ENCODE data around the gene RPE65.
A peak's percentile ranks its signal among the peaks of the same experiment; 100 is the strongest.
"Not testable (repeated sequence)": the region's sequence is repeated elsewhere in the genome, so short reads cannot be mapped to it uniquely, and the experiment has no call there.

Gene RPE65

GRCh38 chr1:68449901-68450300, at the start of gene RPE65:
Gene RPE65, minus strand, starts transcription at chr1:68449954. Its CDS starts 49 bp downstream, at chr1:68449905.
- no peaks in the 10 kb centered on the region for H3K27me3 Mint-ChIP-seq
- no peak for DNase-seq
- no peak within 1 kb of the TSS for H3K4me3 Mint-ChIP-seq
- no peak within 1 kb of the TSS for H3K27ac Mint-ChIP-seq
- no peaks in the 10 kb centered on the region for H3K4me1 Mint-ChIP-seq
- no peak for ATAC-seq
- H3K9me3 Mint-ChIP-seq, result peaks cover 0 to 6% of the 10 kb centered on the region in 2 donors

- Mint-ChIP-seq H3K27me3 (peaks cover 49% of the 10 kb centered on the region), H3K4me1 (peaks cover 25% of the 10 kb centered on the region), H3K9me3 (peaks cover 7 to 8% of the 10 kb centered on the region in 2 donors), H3K27ac (peak overlapping the region in 1 of 2 donors; percentile 96), H3K4me3 (peak overlapping the region; percentile 85 to 90)
- ATAC-seq (peak; percentile 30), DNase-seq (no peak)
Observed at GRCh38 chr1:68497358-68497698, 47.6 kb upstream of the RPE65 start.

GRCh38 chr1:68496680-68497357, 47.1 kb upstream of the RPE65 start, which contains the start of gene DEPDC1:
Gene DEPDC1, minus strand, starts transcription at chr1:68497082. Its CDS starts 83 bp downstream, at chr1:68496999.
- H3K27me3 Mint-ChIP-seq, result peaks cover 49% of the 10 kb centered on the region
- DNase-seq (peak; percentile 74 to 84), ATAC-seq (peak; percentile 97)
- H3K9me3 Mint-ChIP-seq, result peaks cover 5 to 7% of the 10 kb centered on the region in 2 donors
- H3K4me3 Mint-ChIP-seq, result peak within 1 kb of the TSS; percentile 85 to 90
- H3K27ac Mint-ChIP-seq, result peak within 1 kb of the TSS; percentile 96 to 98
- peaks cover 25% of the 10 kb centered on the region for H3K4me1 Mint-ChIP-seq

GRCh38 chr1:68495968-68496679, 46.4 kb upstream of the RPE65 start:
- H3K9me3 Mint-ChIP-seq, result no peaks in the 10 kb centered on the region
- peaks cover 25% of the 10 kb centered on the region for H3K4me1 Mint-ChIP-seq
- H3K4me3 Mint-ChIP-seq, result peak overlapping the region; percentile 85 to 90
- peak overlapping the region; percentile 96 to 98 for H3K27ac Mint-ChIP-seq
- H3K27me3 Mint-ChIP-seq, result peaks cover 49% of the 10 kb centered on the region
- DNase-seq, result peak in 1 of 2 donors; percentile 3
- ATAC-seq, result peak; percentile 44

- H3K9me3 Mint-ChIP-seq, result no peaks in the 10 kb centered on the region
- H3K4me3 Mint-ChIP-seq, result peak overlapping the region; percentile 85 to 90
- no peak for ATAC-seq
- H3K27me3 Mint-ChIP-seq, result peaks cover 49% of the 10 kb centered on the region
- peaks cover 25% of the 10 kb centered on the region for H3K4me1 Mint-ChIP-seq
- H3K27ac Mint-ChIP-seq, result no peak overlapping the region
- DNase-seq, result no peak
Observed at GRCh38 chr1:68495532-68495931, 45.8 kb upstream of the RPE65 start.

GRCh38 chr1:68493193-68493592, 43.4 kb upstream of the RPE65 start:
- peaks cover 25% of the 10 kb centered on the region for H3K4me1 Mint-ChIP-seq
- DNase-seq (no peak), ATAC-seq (no peak)
- peaks cover 26% of the 10 kb centered on the region for H3K27me3 Mint-ChIP-seq
- no peak overlapping the region for H3K27ac Mint-ChIP-seq
- no peak overlapping the region for H3K4me3 Mint-ChIP-seq
- no peaks in the 10 kb centered on the region for H3K9me3 Mint-ChIP-seq

- H3K9me3 Mint-ChIP-seq, ATAC-seq, DNase-seq, H3K4me3 Mint-ChIP-seq, H3K27ac Mint-ChIP-seq: not testable (repeated sequence)
- Mint-ChIP-seq H3K27me3 (peaks cover 16% of the 10 kb centered on the region), H3K4me1 (peaks cover 19% of the 10 kb centered on the region)
Observed at GRCh38 chr1:68492255-68492654, 42.5 kb upstream of the RPE65 start.

- Mint-ChIP-seq H3K27me3 (no peaks in the 10 kb centered on the region), H3K4me3 (no peak overlapping the region), H3K4me1 (no peaks in the 10 kb centered on the region), H3K9me3 (no peaks in the 10 kb centered on the region), H3K27ac (no peak overlapping the region)
- DNase-seq, result no peak
- no peak for ATAC-seq
Observed at GRCh38 chr1:68490046-68490651, 40.4 kb upstream of the RPE65 start.

GRCh38 chr1:68485431-68486022, 35.8 kb upstream of the RPE65 start:
- H3K27me3 Mint-ChIP-seq, result no peaks in the 10 kb centered on the region
- H3K4me3 Mint-ChIP-seq, result no peak overlapping the region
- H3K27ac Mint-ChIP-seq, result no peak overlapping the region
- no peaks in the 10 kb centered on the region for H3K4me1 Mint-ChIP-seq
- no peak for ATAC-seq
- no peaks in the 10 kb centered on the region for H3K9me3 Mint-ChIP-seq
- DNase-seq, result no peak

GRCh38 chr1:68484618-68485017, 34.9 kb upstream of the RPE65 start:
- Mint-ChIP-seq H3K4me1 (no peaks in the 10 kb centered on the region), H3K4me3 (no peak overlapping the region), H3K9me3 (no peaks in the 10 kb centered on the region), H3K27me3 (no peaks in the 10 kb centered on the region), H3K27ac (no peak overlapping the region)
- DNase-seq (no peak), ATAC-seq (no peak)

- Mint-ChIP-seq H3K27ac (no peak overlapping the region), H3K27me3 (no peaks in the 10 kb centered on the region), H3K9me3 (no peaks in the 10 kb centered on the region), H3K4me1 (no peaks in the 10 kb centered on the region), H3K4me3 (no peak overlapping the region)
- no peak for ATAC-seq
- no peak for DNase-seq
Observed at GRCh38 chr1:68481041-68481440, 31.3 kb upstream of the RPE65 start.

- no peaks in the 10 kb centered on the region for H3K4me1 Mint-ChIP-seq
- no peaks in the 10 kb centered on the region for H3K9me3 Mint-ChIP-seq
- no peak overlapping the region for H3K27ac Mint-ChIP-seq
- H3K4me3 Mint-ChIP-seq, result no peak overlapping the region
- ATAC-seq, result no peak
- no peak for DNase-seq
- no peaks in the 10 kb centered on the region for H3K27me3 Mint-ChIP-seq
Observed at GRCh38 chr1:68479501-68479900, 29.7 kb upstream of the RPE65 start.

- Mint-ChIP-seq H3K27ac (no peak overlapping the region), H3K27me3 (no peaks in the 10 kb centered on the region), H3K4me1 (no peaks in the 10 kb centered on the region), H3K4me3 (no peak overlapping the region), H3K9me3 (no peaks in the 10 kb centered on the region)
- DNase-seq (no peak), ATAC-seq (no peak)
Observed at GRCh38 chr1:68478662-68479061, 28.9 kb upstream of the RPE65 start.

- not testable (repeated sequence) for DNase-seq, H3K4me3 Mint-ChIP-seq, H3K27ac Mint-ChIP-seq, H3K27me3 Mint-ChIP-seq, H3K9me3 Mint-ChIP-seq, ATAC-seq, H3K4me1 Mint-ChIP-seq
Observed at GRCh38 chr1:68476626-68477025, 26.9 kb upstream of the RPE65 start.

GRCh38 chr1:68473060-68473459, 23.3 kb upstream of the RPE65 start:
- Mint-ChIP-seq H3K4me3 (no peak overlapping the region), H3K4me1 (no peaks in the 10 kb centered on the region), H3K9me3 (no peaks in the 10 kb centered on the region), H3K27me3 (no peaks in the 10 kb centered on the region), H3K27ac (no peak overlapping the region)
- DNase-seq (no peak), ATAC-seq (no peak)

Measured in stimulated activated naive CD8-positive, alpha-beta T cell treated with anti-CD3 and anti-CD28 coated beads, Interleukin-15, amount 100 ng/mL, for 72 hours (primary cell).